Stomach (tissue), 4 donors: Measurements from ENCODE around the gene CREBBP.

ENCODE experiments used
- CTCF ChIP-seq, 7 experiments: fragments of 450-650 bp in 4 of 7; fragments of 200-600 bp in 3 of 7; sonication (generic) in 3 of 7; IDR thresholded peaks; one replicate each; pipeline ENCODE4 v1.5.1; 2016 to 2019; ENCODE audit warnings: antibody characterized with exemption in 7 of 7, control low read depth in 2 of 7, mild to moderate bottlenecking in 1 of 7
- EP300 ChIP-seq: sonication (generic); formaldehyde crosslinking; IDR thresholded peaks from one replicate; pipeline ENCODE4 v1.6.1; 2017; ENCODE audit warnings: antibody characterized with exemption
- POLR2A ChIP-seq, 4 donors: fragments of 450-650 bp; IDR thresholded peaks; one replicate each; pipeline ENCODE4 v1.6.1; 2016; ENCODE audit warnings: antibody characterized with exemption in 4 of 4, control low read depth in 2 of 4, mild to moderate bottlenecking in 1 of 4, moderate library complexity in 1 of 4
- POLR2AphosphoS5 ChIP-seq, 3 donors: sonication (generic); formaldehyde crosslinking; IDR thresholded peaks; one replicate each; pipeline ENCODE4 v1.6.1; 2016; ENCODE audit warnings: antibody characterized with exemption in 3 of 3

GRCh38 chr16:3734758-3735221, 145.7 kb downstream of the CREBBP start:
- TF ChIP-seq CTCF (IDR thresholded peaks at IDR 0.05) (no peak), POLR2A (IDR thresholded peaks at IDR 0.05) (no peak), POLR2AphosphoS5 (IDR thresholded peaks at IDR 0.05) (no peak), EP300 (no peak)
